A673 (cell line): ENCODE measurements around the gene ARHGAP4. TPM values are rescaled to one million over a fixed set of nuclear protein-coding genes. Genes with fewer than 3 reads are reported as not detected.

Experiments used
- BruUV-seq: library from RNA; stranded (reverse); fragments of 400-500 nt; replicated peaks from 2 replicates; lab custom pipeline; 2021; lab: Mats Ljungman, UMichigan
- CTCF ChIA-PET: fragments of 300-600 bp; sonication (Branson Sonifier 250); formaldehyde crosslinking; loops from one replicate; lab custom pipeline; 2022; ENCODE audit warnings: antibody characterized with exemption; lab: Charles Lee
- POLR2A ChIA-PET: fragments of 300-600 bp; sonication (Branson Sonifier 250); formaldehyde crosslinking; loops from one replicate; lab custom pipeline; 2022; ENCODE audit warnings: antibody characterized with exemption; ENCODE audit not compliant: low non-redundant PET; lab: Charles Lee
- DNase-seq: peaks from one replicate; pipeline ENCODE4 v3.0.0-alpha.2; 2015; ENCODE audit warnings: low spot score
- H3K27ac ChIP-seq: fragments of 200-600 bp; sonication (generic); 2 replicates; pipeline ENCODE4 v1.5.1; 2016; ENCODE audit warnings: mixed run types, low read depth, mild to moderate bottlenecking, mixed read lengths, antibody characterized with exemption, low read length; ENCODE audit not compliant: poor library complexity, severe bottlenecking
- H3K27me3 ChIP-seq: fragments of 200-600 bp; sonication (generic); replicated peaks from 2 replicates; pipeline ENCODE4 v1.6.1; 2017; ENCODE audit warnings: mixed run types, low read depth, mild to moderate bottlenecking, mixed read lengths, antibody characterized with exemption, low read length; ENCODE audit not compliant: insufficient read depth, poor library complexity
- H3K36me3 ChIP-seq: fragments of 200-600 bp; sonication (generic); 2 replicates; pipeline ENCODE4 v1.6.1; 2016; ENCODE audit warnings: mixed run types, mild to moderate bottlenecking, mixed read lengths, antibody characterized with exemption, low read length; ENCODE audit not compliant: insufficient read depth, poor library complexity, severe bottlenecking
- H3K4me1 ChIP-seq: fragments of 200-600 bp; sonication (generic); 2 replicates; pipeline ENCODE4 v1.6.1; 2017; ENCODE audit warnings: mixed run types, mild to moderate bottlenecking, mixed read lengths, antibody characterized with exemption, low read length; ENCODE audit not compliant: insufficient read depth, poor library complexity, severe bottlenecking
- H3K4me3 ChIP-seq: fragments of 200-600 bp; sonication (generic); 2 replicates; pipeline ENCODE4 v1.5.1; 2016; ENCODE audit warnings: low read depth, mixed run types, mild to moderate bottlenecking, mixed read lengths, low read length; ENCODE audit not compliant: poor library complexity, severe bottlenecking
- H3K9me3 ChIP-seq: fragments of 200-600 bp; sonication (generic); 2 replicates; pipeline ENCODE4 v1.6.1; 2016; ENCODE audit warnings: mixed run types, low read depth, mild to moderate bottlenecking, mixed read lengths, antibody characterized with exemption, low read length; ENCODE audit not compliant: poor library complexity, severe bottlenecking
- EZH2 ChIP-seq: fragments of 200-600 bp; sonication (generic); IDR thresholded peaks from 2 replicates; pipeline ENCODE4 v1.6.1; 2017; ENCODE audit warnings: borderline replicate concordance, low read depth, mild to moderate bottlenecking, mixed read lengths, antibody characterized with exemption, low read length; ENCODE audit not compliant: poor library complexity, severe bottlenecking
- intact Hi-C: fragments of 100-400 bp; cut with micrococcal nuclease; formaldehyde crosslinking; loops from one replicate; pipeline ENCODE4 v1.10.0; 2022; ENCODE audit not compliant: unreplicated experiment
- total RNA-seq: library from RNA; stranded (reverse); gene quantifications from 2 replicates; pipeline ENCODE4 v1.2.3, GENCODE V29; 2021
- TF ChIP-seq, protein P1 (sequence below): fragments of 300-800, 200-600 bp; sonication (generic); conservative IDR thresholded peaks from 2 replicates; pipeline ENCODE4 v1.5.1; 2017; ENCODE audit warnings: low read depth, mild to moderate bottlenecking, antibody characterized with exemption, low read length, moderate library complexity, mixed read lengths

ARHGAP4 gene
- total RNA-seq, 1 experiment from 2014 or later, result 43.0 TPM

GRCh38 chrX:153882557-153882956 is 43.5 kb downstream of the ARHGAP4 start:
- CTCF ChIA-PET, result no interaction called here

GRCh38 chrX:153882086-153882498 is 44.0 kb downstream of the ARHGAP4 start:
- TF ChIP-seq EZH2, result no peak
- TF ChIP-seq, protein P1, sequence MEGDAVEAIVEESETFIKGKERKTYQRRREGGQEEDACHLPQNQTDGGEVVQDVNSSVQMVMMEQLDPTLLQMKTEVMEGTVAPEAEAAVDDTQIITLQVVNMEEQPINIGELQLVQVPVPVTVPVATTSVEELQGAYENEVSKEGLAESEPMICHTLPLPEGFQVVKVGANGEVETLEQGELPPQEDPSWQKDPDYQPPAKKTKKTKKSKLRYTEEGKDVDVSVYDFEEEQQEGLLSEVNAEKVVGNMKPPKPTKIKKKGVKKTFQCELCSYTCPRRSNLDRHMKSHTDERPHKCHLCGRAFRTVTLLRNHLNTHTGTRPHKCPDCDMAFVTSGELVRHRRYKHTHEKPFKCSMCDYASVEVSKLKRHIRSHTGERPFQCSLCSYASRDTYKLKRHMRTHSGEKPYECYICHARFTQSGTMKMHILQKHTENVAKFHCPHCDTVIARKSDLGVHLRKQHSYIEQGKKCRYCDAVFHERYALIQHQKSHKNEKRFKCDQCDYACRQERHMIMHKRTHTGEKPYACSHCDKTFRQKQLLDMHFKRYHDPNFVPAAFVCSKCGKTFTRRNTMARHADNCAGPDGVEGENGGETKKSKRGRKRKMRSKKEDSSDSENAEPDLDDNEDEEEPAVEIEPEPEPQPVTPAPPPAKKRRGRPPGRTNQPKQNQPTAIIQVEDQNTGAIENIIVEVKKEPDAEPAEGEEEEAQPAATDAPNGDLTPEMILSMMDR, result no peak
- BruUV-seq, result no TSS peak

More at GRCh38 chrX:153882557-153882956, 43.5 kb downstream of the ARHGAP4 start:
- intact Hi-C loops, result no loop called here
- TF ChIP-seq, protein P1, result no peak
- TF ChIP-seq EZH2, result no peak
- no TSS peak for BruUV-seq
- POLR2A ChIA-PET, result no interaction called here
- no peaks in the 10 kb centered on the region for H3K9me3 ChIP-seq
- no peaks in the 10 kb centered on the region for H3K4me1 ChIP-seq
- no peak overlapping the region for H3K27ac ChIP-seq
- no peak overlapping the region for H3K4me3 ChIP-seq
- DNase-seq, result no peak
- no peaks in the 10 kb centered on the region for H3K36me3 ChIP-seq
- peaks cover 31% of the 10 kb centered on the region for H3K27me3 ChIP-seq

GRCh38 chrX:153881281-153881680 is 44.8 kb downstream of the ARHGAP4 start:
- intact Hi-C loops, result no loop called here
- ChIA-PET CTCF (no interaction called here), POLR2A (no interaction called here)
- Histone ChIP-seq H3K4me1 (no peaks in the 10 kb centered on the region), H3K36me3 (no peaks in the 10 kb centered on the region), H3K27me3 (peaks cover 19% of the 10 kb centered on the region), H3K4me3 (no peak overlapping the region), H3K9me3 (no peaks in the 10 kb centered on the region), H3K27ac (no peak overlapping the region)
- TF ChIP-seq, protein P1, result no peak
- TF ChIP-seq EZH2, result no peak
- no TSS peak for BruUV-seq
- DNase-seq, result no peak

More at GRCh38 chrX:153882086-153882498, 44.0 kb downstream of the ARHGAP4 start:
- no peak for DNase-seq
- H3K36me3 ChIP-seq, result no peaks in the 10 kb centered on the region
- H3K9me3 ChIP-seq, result no peaks in the 10 kb centered on the region
- H3K4me1 ChIP-seq, result no peaks in the 10 kb centered on the region
- no peak overlapping the region for H3K4me3 ChIP-seq
- peaks cover 27% of the 10 kb centered on the region for H3K27me3 ChIP-seq
- no peak overlapping the region for H3K27ac ChIP-seq
- POLR2A ChIA-PET, result no interaction called here
- CTCF ChIA-PET, result no interaction called here
- intact Hi-C loops, result no loop called here
